GM18909 (cell line): ENCODE data around the gene PIK3CB.
A peak's percentile ranks its signal among the peaks of the same experiment; 100 is the strongest.
"Not testable (repeated sequence)": the region's sequence is repeated elsewhere in the genome, so short reads cannot be mapped to it uniquely, and the experiment has no call there.

ENCODE experiments used
- ATAC-seq: cut with Tn5 transposase; IDR thresholded peaks from one replicate; pipeline ENCODE4 v1.9.1; 2021; ENCODE audit warnings: mild to moderate bottlenecking; ENCODE audit not compliant: unreplicated experiment, poor library complexity

The PIK3CB gene

GRCh38 chr3:138688871-138689299 lies 145.8 kb downstream of the PIK3CB start:
- no peak for ATAC-seq

GRCh38 chr3:138687236-138687635 lies 147.5 kb downstream of the PIK3CB start:
- peak; percentile 21 for ATAC-seq

- ATAC-seq: peak; percentile 99
Measured at GRCh38 chr3:138686771-138687221, 147.9 kb downstream of the PIK3CB start.

GRCh38 chr3:138684396-138684795 lies 150.3 kb downstream of the PIK3CB start:
- no peak for ATAC-seq

- ATAC-seq: no peak
Measured at GRCh38 chr3:138682648-138683047, 152.1 kb downstream of the PIK3CB start.

GRCh38 chr3:138681463-138682220 lies 153.1 kb downstream of the PIK3CB start:
- ATAC-seq: no peak

- not testable (repeated sequence) for ATAC-seq
Measured at GRCh38 chr3:138680974-138681373, 153.8 kb downstream of the PIK3CB start.

- ATAC-seq: no peak
Measured at GRCh38 chr3:138678874-138679392, 155.8 kb downstream of the PIK3CB start.

GRCh38 chr3:138678086-138678485 lies 156.6 kb downstream of the PIK3CB start:
- ATAC-seq: no peak

GRCh38 chr3:138675393-138675792 lies 159.3 kb downstream of the PIK3CB start:
- ATAC-seq: no peak

- ATAC-seq: no peak
Measured at GRCh38 chr3:138673641-138674530, 160.8 kb downstream of the PIK3CB start.

GRCh38 chr3:138670407-138670806 lies 164.3 kb downstream of the PIK3CB start:
- no peak for ATAC-seq

GRCh38 chr3:138668107-138668506 lies 166.6 kb downstream of the PIK3CB start:
- no peak for ATAC-seq

GRCh38 chr3:138657508-138657907 lies 177.2 kb downstream of the PIK3CB start:
- no peak for ATAC-seq

GRCh38 chr3:138653567-138653966 lies 181.2 kb downstream of the PIK3CB start:
- ATAC-seq: no peak

GRCh38 chr3:138649134-138649533 lies 185.6 kb downstream of the PIK3CB start:
- no peak for ATAC-seq

- ATAC-seq: no peak
Measured at GRCh38 chr3:138646513-138646912, 188.2 kb downstream of the PIK3CB start.

- ATAC-seq: no peak
Measured at GRCh38 chr3:138646008-138646407, 188.7 kb downstream of the PIK3CB start.

- no peak for ATAC-seq
Measured at GRCh38 chr3:138642927-138643253, 191.8 kb downstream of the PIK3CB start.

- ATAC-seq: no peak
Measured at GRCh38 chr3:138642226-138642926, 192.4 kb downstream of the PIK3CB start.

- ATAC-seq: no peak
Measured at GRCh38 chr3:138640537-138640936, 194.2 kb downstream of the PIK3CB start.
